ENCODE measurements around the gene THRB. TPM values are rescaled to one million over a fixed set of nuclear protein-coding genes. Genes with fewer than 3 reads are reported as not detected.
A peak's percentile ranks its signal among the peaks of the same experiment; 100 is the strongest.

The THRB gene
- total and polyA plus RNA-seq, 9 of the 15 experiments (the other 6 are each of a cell fraction or from before 2014, with no cell fraction given): 1.7 to 14.9 (median 6.9) TPM

DNA sequence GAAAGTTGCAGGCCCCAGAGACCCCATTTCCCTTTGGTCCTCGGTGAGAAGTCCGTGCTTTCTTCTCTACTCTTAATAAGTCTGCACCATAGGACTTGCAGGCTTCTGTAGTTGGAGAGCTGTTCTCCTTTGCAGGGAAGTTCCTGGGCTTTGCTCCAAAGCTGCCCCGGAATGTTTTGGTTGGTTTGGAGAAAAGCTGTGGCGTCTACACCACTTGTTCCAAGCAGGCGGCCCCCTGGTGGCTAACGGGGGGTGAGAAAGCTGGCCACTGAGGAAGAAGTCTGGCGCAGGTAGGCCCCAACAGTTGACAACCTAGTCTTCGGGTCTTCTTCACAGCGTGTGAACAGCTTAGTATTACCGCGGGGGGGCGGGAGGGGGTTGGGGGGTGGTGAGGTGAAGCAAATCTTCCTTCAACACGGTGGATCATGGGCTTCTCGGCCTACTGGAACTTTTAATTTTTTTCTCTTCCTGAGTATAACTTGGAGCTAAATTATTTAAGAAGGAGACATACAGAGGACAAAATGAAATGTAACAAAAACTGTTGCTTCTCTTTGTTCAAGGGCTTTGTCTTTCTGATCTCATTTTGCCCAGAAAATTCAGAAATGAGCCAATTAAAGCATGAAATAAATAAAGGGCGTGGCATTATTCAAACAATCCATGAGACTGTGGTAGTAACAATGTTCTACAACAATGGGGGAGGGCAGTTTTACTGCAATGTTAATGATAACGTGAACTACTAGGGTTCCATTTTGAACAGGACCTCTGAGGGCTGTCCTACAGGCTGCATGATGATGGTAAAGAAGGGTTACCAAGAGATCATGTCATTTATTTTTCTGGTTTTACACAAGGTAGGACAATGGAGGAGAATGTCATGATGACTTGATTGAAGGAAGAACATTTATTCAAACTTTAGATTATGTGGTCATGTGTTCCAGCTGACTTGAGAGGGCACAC lies 2.2 kb upstream of the THRB start (continued):
- TF ChIP-seq, protein P1, sequence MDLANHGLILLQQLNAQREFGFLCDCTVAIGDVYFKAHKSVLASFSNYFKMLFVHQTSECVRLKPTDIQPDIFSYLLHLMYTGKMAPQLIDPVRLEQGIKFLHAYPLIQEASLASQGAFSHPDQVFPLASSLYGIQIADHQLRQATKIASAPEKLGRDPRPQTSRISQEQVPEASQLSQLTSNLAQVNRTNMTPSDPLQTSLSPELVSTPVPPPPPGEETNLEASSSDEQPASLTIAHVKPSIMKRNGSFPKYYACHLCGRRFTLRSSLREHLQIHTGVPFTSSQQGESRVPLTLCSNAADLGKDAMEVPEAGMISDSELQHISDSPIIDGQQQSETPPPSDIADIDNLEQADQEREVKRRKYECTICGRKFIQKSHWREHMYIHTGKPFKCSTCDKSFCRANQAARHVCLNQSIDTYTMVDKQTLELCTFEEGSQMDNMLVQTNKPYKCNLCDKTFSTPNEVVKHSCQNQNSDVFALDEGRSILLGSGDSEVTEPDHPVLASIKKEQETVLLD (IDR thresholded peaks at IDR 0.05): no peak
- TF ChIP-seq LCOR (CRISPR knock-in tag; IDR thresholded peaks at IDR 0.05) (no peak), ZSCAN32 (CRISPR knock-in tag; IDR thresholded peaks at IDR 0.05) (peak; percentile 46; the same call in 1 of the 2 replicates), BRCA1 (IDR thresholded peaks at IDR 0.05) (no peak), BRCA1 (CRISPR knock-in tag; IDR thresholded peaks at IDR 0.05) (no peak), TAF7 (tag; IDR thresholded peaks at IDR 0.05) (no peak; the same call in 1 of the 2 replicates), NFRKB (IDR thresholded peaks at IDR 0.05; ENCODE audit: low read depth) (0 out of 2 replicates have a peak, but pooled peaks have one; percentile 3), SRF (CRISPR knock-in tag; IDR thresholded peaks at IDR 0.05) (no peak; a peak in 1 of 4 replicates), NBN (IDR thresholded peaks at IDR 0.05; ENCODE audit: low read depth) (0 out of 2 replicates have a peak, but pooled peaks have one; percentile 17), CREB1 (IDR thresholded peaks at IDR 0.05) (no peak; the same call in 1 of the 2 replicates), CREB1 (CRISPR knock-in tag; IDR thresholded peaks at IDR 0.05) (no peak), JUNB (CRISPR knock-in tag; conservative IDR thresholded peaks at IDR 0.05) (no peak), FOXM1 (IDR thresholded peaks at IDR 0.05; ENCODE audit: low read depth) (no peak), FOXM1 (CRISPR knock-in tag; IDR thresholded peaks at IDR 0.05; ENCODE audit: low read depth) (no peak), NCOA6 (IDR thresholded peaks at IDR 0.05) (no peak)
- TF ChIP-seq, protein P2, sequence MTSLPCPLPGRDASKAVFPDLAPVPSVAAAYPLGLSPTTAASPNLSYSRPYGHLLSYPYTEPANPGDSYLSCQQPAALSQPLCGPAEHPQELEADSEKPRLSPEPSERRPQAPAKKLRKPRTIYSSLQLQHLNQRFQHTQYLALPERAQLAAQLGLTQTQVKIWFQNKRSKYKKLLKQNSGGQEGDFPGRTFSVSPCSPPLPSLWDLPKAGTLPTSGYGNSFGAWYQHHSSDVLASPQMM (CRISPR knock-in tag; IDR thresholded peaks at IDR 0.05): no peak
- TF ChIP-seq, protein P3, sequence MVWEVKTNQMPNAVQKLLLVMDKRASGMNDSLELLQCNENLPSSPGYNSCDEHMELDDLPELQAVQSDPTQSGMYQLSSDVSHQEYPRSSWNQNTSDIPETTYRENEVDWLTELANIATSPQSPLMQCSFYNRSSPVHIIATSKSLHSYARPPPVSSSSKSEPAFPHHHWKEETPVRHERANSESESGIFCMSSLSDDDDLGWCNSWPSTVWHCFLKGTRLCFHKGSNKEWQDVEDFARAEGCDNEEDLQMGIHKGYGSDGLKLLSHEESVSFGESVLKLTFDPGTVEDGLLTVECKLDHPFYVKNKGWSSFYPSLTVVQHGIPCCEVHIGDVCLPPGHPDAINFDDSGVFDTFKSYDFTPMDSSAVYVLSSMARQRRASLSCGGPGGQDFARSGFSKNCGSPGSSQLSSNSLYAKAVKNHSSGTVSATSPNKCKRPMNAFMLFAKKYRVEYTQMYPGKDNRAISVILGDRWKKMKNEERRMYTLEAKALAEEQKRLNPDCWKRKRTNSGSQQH (CRISPR knock-in tag; IDR thresholded peaks at IDR 0.05): no peak
- TF ChIP-seq, protein P4, sequence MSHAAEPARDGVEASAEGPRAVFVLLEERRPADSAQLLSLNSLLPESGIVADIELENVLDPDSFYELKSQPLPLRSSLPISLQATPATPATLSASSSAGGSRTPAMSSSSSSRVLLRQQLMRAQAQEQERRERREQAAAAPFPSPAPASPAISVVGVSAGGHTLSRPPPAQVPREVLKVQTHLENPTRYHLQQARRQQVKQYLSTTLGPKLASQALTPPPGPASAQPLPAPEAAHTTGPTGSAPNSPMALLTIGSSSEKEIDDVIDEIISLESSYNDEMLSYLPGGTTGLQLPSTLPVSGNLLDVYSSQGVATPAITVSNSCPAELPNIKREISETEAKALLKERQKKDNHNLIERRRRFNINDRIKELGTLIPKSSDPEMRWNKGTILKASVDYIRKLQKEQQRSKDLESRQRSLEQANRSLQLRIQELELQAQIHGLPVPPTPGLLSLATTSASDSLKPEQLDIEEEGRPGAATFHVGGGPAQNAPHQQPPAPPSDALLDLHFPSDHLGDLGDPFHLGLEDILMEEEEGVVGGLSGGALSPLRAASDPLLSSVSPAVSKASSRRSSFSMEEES (CRISPR knock-in tag; IDR thresholded peaks at IDR 0.05): no peak
- TF ChIP-seq, protein P5, sequence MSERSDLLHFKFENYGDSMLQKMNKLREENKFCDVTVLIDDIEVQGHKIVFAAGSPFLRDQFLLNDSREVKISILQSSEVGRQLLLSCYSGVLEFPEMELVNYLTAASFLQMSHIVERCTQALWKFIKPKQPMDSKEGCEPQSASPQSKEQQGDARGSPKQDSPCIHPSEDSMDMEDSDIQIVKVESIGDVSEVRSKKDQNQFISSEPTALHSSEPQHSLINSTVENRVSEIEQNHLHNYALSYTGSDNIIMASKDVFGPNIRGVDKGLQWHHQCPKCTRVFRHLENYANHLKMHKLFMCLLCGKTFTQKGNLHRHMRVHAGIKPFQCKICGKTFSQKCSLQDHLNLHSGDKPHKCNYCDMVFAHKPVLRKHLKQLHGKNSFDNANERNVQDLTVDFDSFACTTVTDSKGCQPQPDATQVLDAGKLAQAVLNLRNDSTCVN (CRISPR knock-in tag; IDR thresholded peaks at IDR 0.05): no peak
- TF ChIP-seq, protein P6, sequence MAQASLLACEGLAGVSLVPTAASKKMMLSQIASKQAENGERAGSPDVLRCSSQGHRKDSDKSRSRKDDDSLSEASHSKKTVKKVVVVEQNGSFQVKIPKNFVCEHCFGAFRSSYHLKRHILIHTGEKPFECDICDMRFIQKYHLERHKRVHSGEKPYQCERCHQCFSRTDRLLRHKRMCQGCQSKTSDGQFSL (CRISPR knock-in tag; IDR thresholded peaks at IDR 0.05): no peak
- TF ChIP-seq, protein P6 (tag; IDR thresholded peaks at IDR 0.05): peak in 1 of 2 experiments; percentile 69; a peak in 1 of 4 replicates

Data from K562 (cell line).